HL-60/S4 treated with retinoic acid at 250 ng/mL for 4 days and 3 days (cell line): Measurements from ENCODE around the gene SFSWAP.
"Not testable (repeated sequence)": the region's sequence is repeated elsewhere in the genome, so short reads cannot be mapped to it uniquely, and the experiment has no call there.

Source experiments
- in situ Hi-C: fragments of 300-500 bp; cut with MboI; formaldehyde crosslinking; loops from 2 replicates; pipeline ENCODE4 v1.7.0; 2022; ENCODE audit warnings: low sequenced_read_pairs

The SFSWAP gene

GRCh38 chr12:131701705-131702572 lies 9.0 kb upstream of the SFSWAP start:
- in situ Hi-C loops: no loop called here

GRCh38 chr12:131702573-131702877 lies 8.4 kb upstream of the SFSWAP start:
- in situ Hi-C loops: no loop called here

GRCh38 chr12:131703161-131703560 lies 7.7 kb upstream of the SFSWAP start:
- in situ Hi-C loops: no loop called here

- in situ Hi-C loops: no loop called here
These were observed 6.4 kb upstream of the SFSWAP start for GRCh38 chr12:131704509-131704908.

GRCh38 chr12:131706709-131707108 lies 4.2 kb upstream of the SFSWAP start:
- in situ Hi-C loops: not testable (repeated sequence)

- in situ Hi-C loops: no loop called here
These were observed 1.7 kb upstream of the SFSWAP start for GRCh38 chr12:131709226-131709625.

- in situ Hi-C loops: no loop called here
These were observed 788 bp downstream of the SFSWAP start for GRCh38 chr12:131711551-131712205.

GRCh38 chr12:131713349-131713748 lies 2.5 kb downstream of the SFSWAP start:
- in situ Hi-C loops: no loop called here

GRCh38 chr12:131714759-131715158 lies 3.9 kb downstream of the SFSWAP start:
- in situ Hi-C loops: no loop called here

GRCh38 chr12:131716282-131716681 lies 5.4 kb downstream of the SFSWAP start:
- in situ Hi-C loops: no loop called here

GRCh38 chr12:131720241-131720640 lies 9.4 kb downstream of the SFSWAP start:
- in situ Hi-C loops: no loop called here

- in situ Hi-C loops: no loop called here
These were observed 10.0 kb downstream of the SFSWAP start for GRCh38 chr12:131720921-131721320.

GRCh38 chr12:131721548-131721947 lies 10.7 kb downstream of the SFSWAP start:
- in situ Hi-C loops: no loop called here

GRCh38 chr12:131723532-131723931 lies 12.6 kb downstream of the SFSWAP start:
- in situ Hi-C loops: no loop called here

- in situ Hi-C loops: no loop called here
These were observed 13.6 kb downstream of the SFSWAP start for GRCh38 chr12:131724534-131724933.

GRCh38 chr12:131725503-131725902 lies 14.6 kb downstream of the SFSWAP start:
- in situ Hi-C loops: no loop called here

GRCh38 chr12:131728720-131729119 lies 17.8 kb downstream of the SFSWAP start:
- in situ Hi-C loops: no loop called here

- in situ Hi-C loops: no loop called here
These were observed 18.5 kb downstream of the SFSWAP start for GRCh38 chr12:131729254-131729955.

GRCh38 chr12:131732996-131733615 lies 22.2 kb downstream of the SFSWAP start:
- in situ Hi-C loops: no loop called here

- in situ Hi-C loops: no loop called here
These were observed 23.0 kb downstream of the SFSWAP start for GRCh38 chr12:131733874-131734273.
